ENCODE results near the gene TRPC1.

DNA sequence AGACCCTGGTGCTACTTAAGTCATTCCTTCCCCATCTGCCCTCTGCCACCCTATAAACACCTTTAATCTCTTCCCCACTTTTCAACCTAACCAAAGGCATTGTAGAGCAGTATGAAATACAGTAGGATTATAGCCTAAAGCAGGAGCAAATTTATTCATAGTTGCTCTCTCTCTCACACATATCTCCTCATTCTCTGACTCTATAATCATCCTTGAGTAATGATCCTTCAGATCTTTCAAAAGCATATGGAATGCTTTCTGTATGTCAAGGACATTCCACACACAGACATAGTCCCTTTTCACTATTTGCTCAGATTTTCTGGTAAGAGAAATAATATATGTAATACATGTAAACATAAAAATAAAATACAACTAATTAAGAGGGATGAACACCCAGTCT lies 54.1 kb downstream of the TRPC1 start:
- TF ChIP-seq POLR2A (IDR thresholded peaks at IDR 0.05) = no peak
- TF ChIP-seq, protein P1, sequence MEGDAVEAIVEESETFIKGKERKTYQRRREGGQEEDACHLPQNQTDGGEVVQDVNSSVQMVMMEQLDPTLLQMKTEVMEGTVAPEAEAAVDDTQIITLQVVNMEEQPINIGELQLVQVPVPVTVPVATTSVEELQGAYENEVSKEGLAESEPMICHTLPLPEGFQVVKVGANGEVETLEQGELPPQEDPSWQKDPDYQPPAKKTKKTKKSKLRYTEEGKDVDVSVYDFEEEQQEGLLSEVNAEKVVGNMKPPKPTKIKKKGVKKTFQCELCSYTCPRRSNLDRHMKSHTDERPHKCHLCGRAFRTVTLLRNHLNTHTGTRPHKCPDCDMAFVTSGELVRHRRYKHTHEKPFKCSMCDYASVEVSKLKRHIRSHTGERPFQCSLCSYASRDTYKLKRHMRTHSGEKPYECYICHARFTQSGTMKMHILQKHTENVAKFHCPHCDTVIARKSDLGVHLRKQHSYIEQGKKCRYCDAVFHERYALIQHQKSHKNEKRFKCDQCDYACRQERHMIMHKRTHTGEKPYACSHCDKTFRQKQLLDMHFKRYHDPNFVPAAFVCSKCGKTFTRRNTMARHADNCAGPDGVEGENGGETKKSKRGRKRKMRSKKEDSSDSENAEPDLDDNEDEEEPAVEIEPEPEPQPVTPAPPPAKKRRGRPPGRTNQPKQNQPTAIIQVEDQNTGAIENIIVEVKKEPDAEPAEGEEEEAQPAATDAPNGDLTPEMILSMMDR (IDR thresholded peaks at IDR 0.05 in 4 of 5, conservative IDR thresholded peaks at IDR 0.05 in 1 of 5) = no peak

All from gastrocnemius medialis (tissue), 4 donors.